K562 (cell line): ENCODE measurements around the gene BLCAP. TPM values are rescaled to one million over a fixed set of nuclear protein-coding genes. Genes with fewer than 3 reads are reported as not detected.

ENCODE experiments used
- CHD2 ChIP-seq: IDR thresholded peaks from 2 replicates; pipeline ENCODE4 v1.6.1; 2011; ENCODE audit warnings: low read depth, low read length
- COPS2 ChIP-seq: fragments of 450-650 bp; conservative IDR thresholded peaks from 2 replicates; pipeline ENCODE4 v1.6.1; 2016; ENCODE audit warnings: mild to moderate bottlenecking, moderate library complexity
- ETV6 ChIP-seq, 3 experiments: fragments of 150-350 bp in 1 of 3; sonication (generic) in 1 of 3; formaldehyde crosslinking in 1 of 3; IDR thresholded peaks; 2 replicates each; pipeline versions ENCODE4 v1.6.1 to v1.8.0; 2014 to 2022; ENCODE audit warnings: borderline replicate concordance in 2 of 3, low read depth in 2 of 3, antibody characterized with exemption in 1 of 3, low read length in 1 of 3, mild to moderate bottlenecking in 1 of 3, missing genetic modification reagents in 1 of 3
- FOXK1 ChIP-seq: sonication (generic); formaldehyde crosslinking; IDR thresholded peaks from 2 replicates; pipeline ENCODE4 v1.8.0; 2022; ENCODE audit warnings: missing genetic modification reagents, mild to moderate bottlenecking, borderline replicate concordance
- GABPB1 ChIP-seq: sonication (generic); formaldehyde crosslinking; IDR thresholded peaks from 2 replicates; pipeline ENCODE4 v1.8.0; 2022; ENCODE audit warnings: mild to moderate bottlenecking, missing genetic modification reagents
- MEIS2 ChIP-seq: fragments of 450-650 bp; IDR thresholded peaks from 2 replicates; pipeline ENCODE4 v1.6.1; 2014; ENCODE audit warnings: mild to moderate bottlenecking; ENCODE audit not compliant: partially characterized antibody
- PTRF ChIP-seq: fragments of 450-650 bp; IDR thresholded peaks from 2 replicates; pipeline ENCODE4 v1.6.1; 2016; ENCODE audit warnings: mild to moderate bottlenecking, missing genetic modification characterization, missing compliant biosample characterization
- TBP ChIP-seq: optimal IDR thresholded peaks from 2 replicates; pipeline ENCODE3; 2011; ENCODE audit warnings: low read depth, low read length, improper control_type of control experiment
- ZNF354B ChIP-seq: fragments of 250-450 bp; sonication (Bioruptor Pico); IDR thresholded peaks from 2 replicates; pipeline ENCODE4 v1.4.0; 2020
- ZNF707 ChIP-seq: fragments of 250-450 bp; sonication (Bioruptor Pico); conservative IDR thresholded peaks from 2 replicates; pipeline ENCODE4 v1.8.0; 2022; ENCODE audit warnings: inconsistent platforms, mild to moderate bottlenecking, moderate library complexity
- polyA plus RNA-seq, 8 experiments: library from polyadenylated mRNA; depleted of rRNA in 4 of 8; stranded (reverse) in 5 of 8; unstranded in 3 of 8; fragments of >200 nt; fragmentation: Nextera tagmentation in 2 of 8; fragmentation: Illumina TruSeq in 1 of 8; extraction: Ambion mirVana in 2 of 8; extraction: Trizol in 1 of 8; gene quantifications; 2 replicates each; pipeline versions ENCODE4 v1.2.1 to v1.2.3, GENCODE V29; 2011 to 2014; ENCODE audit warnings: inconsistent platforms in 1 of 8, missing spikeins in 1 of 8
- total RNA-seq, 7 experiments: library from RNA; depleted of rRNA in 6 of 7; stranded (reverse); fragments of >200 nt in 6 of 7; fragmentation: Illumina TruSeq in 2 of 7; extraction: Trizol in 2 of 7; gene quantifications; 2 replicates each; pipeline versions ENCODE4 v1.2.1 to v1.2.3, GENCODE V29; 2011 to 2021; ENCODE audit warnings: low replicate concordance in 1 of 7
- TF ChIP-seq, protein P1 (sequence below), 2 experiments: IDR thresholded peaks in 1 of 2; conservative IDR thresholded peaks in 1 of 2; 2 replicates each; pipeline ENCODE4 v1.6.1; 2016; ENCODE audit warnings: low read depth in 2 of 2, mild to moderate bottlenecking in 1 of 2, missing compliant biosample characterization in 1 of 2, missing genetic modification characterization in 1 of 2, moderate library complexity in 1 of 2
- TF ChIP-seq, protein P2 (sequence below): fragments of 250-450 bp; sonication (Bioruptor Pico); IDR thresholded peaks from 2 replicates; pipeline ENCODE4 v1.8.0; 2021; ENCODE audit warnings: mild to moderate bottlenecking, moderate library complexity
- TF ChIP-seq, protein P3 (sequence below), 2 experiments: fragments of 450-650 bp; formaldehyde crosslinking in 1 of 2; IDR thresholded peaks; 2 replicates each; pipeline versions ENCODE4 v1.4.0 to v1.6.1; 2014 to 2020; ENCODE audit warnings: mild to moderate bottlenecking in 2 of 2, borderline replicate concordance in 1 of 2, low read depth in 1 of 2

The BLCAP gene
- total and polyA plus RNA-seq, 9 of the 15 experiments (the other 6 are each of a cell fraction or from before 2014, with no cell fraction given): 16.9 to 41.5 (median 27.6) TPM

DNA sequence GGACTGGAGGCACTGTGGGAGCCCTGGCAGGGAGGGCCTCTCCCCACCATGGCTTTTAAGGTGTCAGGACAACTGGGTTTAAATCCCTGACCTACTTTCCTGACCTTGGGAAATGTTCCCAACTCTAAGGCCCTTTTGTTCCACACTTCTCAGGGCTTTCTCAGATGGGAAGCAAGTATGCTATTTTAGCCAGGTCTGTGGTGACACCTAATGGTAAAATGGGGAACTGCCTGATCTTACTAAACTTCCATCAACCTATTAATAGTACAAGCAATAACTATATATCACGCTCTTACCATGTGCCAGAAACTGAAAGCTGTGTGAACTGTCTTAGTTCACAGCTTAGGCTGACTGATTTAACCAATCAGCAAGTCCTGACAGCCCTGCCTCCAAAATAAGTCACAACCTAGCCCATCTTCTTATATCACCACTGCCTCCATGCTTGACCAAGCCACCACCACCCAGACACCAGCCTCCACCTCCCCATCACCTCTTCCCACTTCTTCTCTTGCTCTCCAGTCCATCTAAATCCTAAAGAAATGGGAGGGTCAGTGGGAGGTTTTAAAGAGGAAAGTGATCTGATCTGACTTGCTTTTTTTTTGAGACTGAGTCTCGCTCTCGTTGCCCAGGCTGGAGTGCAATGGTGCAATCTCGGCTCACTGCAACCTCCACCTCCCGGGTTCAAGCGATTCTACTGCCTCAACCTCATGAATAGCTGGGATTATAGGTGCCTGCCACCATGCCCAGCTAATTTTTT, 6.9 kb upstream of the BLCAP start (continued):
- TF ChIP-seq, protein P1, sequence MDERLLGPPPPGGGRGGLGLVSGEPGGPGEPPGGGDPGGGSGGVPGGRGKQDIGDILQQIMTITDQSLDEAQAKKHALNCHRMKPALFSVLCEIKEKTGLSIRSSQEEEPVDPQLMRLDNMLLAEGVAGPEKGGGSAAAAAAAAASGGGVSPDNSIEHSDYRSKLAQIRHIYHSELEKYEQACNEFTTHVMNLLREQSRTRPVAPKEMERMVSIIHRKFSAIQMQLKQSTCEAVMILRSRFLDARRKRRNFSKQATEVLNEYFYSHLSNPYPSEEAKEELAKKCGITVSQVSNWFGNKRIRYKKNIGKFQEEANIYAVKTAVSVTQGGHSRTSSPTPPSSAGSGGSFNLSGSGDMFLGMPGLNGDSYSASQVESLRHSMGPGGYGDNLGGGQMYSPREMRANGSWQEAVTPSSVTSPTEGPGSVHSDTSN (CRISPR knock-in tag; IDR thresholded peaks at IDR 0.05; ENCODE audit: low read depth): no peak
- TF ChIP-seq, protein P1 (tag; conservative IDR thresholded peaks at IDR 0.05; ENCODE audit: low read depth): peak; percentile 55
- TF ChIP-seq MEIS2 (peak; percentile 65), ZNF354B (CRISPR knock-in tag) (no peak), FOXK1 (CRISPR knock-in tag) (no peak), GABPB1 (0 out of 2 replicates have a peak, but pooled peaks have one; percentile 37), ETV6 (IDR thresholded peaks at IDR 0.05; ENCODE audit: borderline replicate concordance in 1 of 2, low read depth in 2 of 2, low read length in 1 of 2) (no peak), ETV6 (CRISPR knock-in tag; IDR thresholded peaks at IDR 0.05; ENCODE audit: borderline replicate concordance) (no peak), PTRF (tag) (no peak), CHD2 (no peak), COPS2 (no peak), TBP (peak; percentile 27), ZNF707 (CRISPR knock-in tag) (no peak)
- TF ChIP-seq, protein P2, sequence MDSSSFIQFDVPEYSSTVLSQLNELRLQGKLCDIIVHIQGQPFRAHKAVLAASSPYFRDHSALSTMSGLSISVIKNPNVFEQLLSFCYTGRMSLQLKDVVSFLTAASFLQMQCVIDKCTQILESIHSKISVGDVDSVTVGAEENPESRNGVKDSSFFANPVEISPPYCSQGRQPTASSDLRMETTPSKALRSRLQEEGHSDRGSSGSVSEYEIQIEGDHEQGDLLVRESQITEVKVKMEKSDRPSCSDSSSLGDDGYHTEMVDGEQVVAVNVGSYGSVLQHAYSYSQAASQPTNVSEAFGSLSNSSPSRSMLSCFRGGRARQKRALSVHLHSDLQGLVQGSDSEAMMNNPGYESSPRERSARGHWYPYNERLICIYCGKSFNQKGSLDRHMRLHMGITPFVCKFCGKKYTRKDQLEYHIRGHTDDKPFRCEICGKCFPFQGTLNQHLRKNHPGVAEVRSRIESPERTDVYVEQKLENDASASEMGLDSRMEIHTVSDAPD (CRISPR knock-in tag): no peak
- TF ChIP-seq, protein P3, sequence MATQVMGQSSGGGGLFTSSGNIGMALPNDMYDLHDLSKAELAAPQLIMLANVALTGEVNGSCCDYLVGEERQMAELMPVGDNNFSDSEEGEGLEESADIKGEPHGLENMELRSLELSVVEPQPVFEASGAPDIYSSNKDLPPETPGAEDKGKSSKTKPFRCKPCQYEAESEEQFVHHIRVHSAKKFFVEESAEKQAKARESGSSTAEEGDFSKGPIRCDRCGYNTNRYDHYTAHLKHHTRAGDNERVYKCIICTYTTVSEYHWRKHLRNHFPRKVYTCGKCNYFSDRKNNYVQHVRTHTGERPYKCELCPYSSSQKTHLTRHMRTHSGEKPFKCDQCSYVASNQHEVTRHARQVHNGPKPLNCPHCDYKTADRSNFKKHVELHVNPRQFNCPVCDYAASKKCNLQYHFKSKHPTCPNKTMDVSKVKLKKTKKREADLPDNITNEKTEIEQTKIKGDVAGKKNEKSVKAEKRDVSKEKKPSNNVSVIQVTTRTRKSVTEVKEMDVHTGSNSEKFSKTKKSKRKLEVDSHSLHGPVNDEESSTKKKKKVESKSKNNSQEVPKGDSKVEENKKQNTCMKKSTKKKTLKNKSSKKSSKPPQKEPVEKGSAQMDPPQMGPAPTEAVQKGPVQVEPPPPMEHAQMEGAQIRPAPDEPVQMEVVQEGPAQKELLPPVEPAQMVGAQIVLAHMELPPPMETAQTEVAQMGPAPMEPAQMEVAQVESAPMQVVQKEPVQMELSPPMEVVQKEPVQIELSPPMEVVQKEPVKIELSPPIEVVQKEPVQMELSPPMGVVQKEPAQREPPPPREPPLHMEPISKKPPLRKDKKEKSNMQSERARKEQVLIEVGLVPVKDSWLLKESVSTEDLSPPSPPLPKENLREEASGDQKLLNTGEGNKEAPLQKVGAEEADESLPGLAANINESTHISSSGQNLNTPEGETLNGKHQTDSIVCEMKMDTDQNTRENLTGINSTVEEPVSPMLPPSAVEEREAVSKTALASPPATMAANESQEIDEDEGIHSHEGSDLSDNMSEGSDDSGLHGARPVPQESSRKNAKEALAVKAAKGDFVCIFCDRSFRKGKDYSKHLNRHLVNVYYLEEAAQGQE (IDR thresholded peaks at IDR 0.05; ENCODE audit: borderline replicate concordance): peak; percentile 78; the same call in 1 of the 2 replicates
- TF ChIP-seq, protein P3 (CRISPR knock-in tag; IDR thresholded peaks at IDR 0.05; ENCODE audit: low read depth): no peak
